HG02938 (cell line): Measurements from ENCODE around the gene MOB1B.
A peak's percentile ranks its signal among the peaks of the same experiment; 100 is the strongest.
"Not testable (repeated sequence)": the region's sequence is repeated elsewhere in the genome, so short reads cannot be mapped to it uniquely, and the experiment has no call there.

ENCODE experiments used
- ATAC-seq: cut with Tn5 transposase; IDR thresholded peaks from one replicate; pipeline ENCODE4 v1.9.1; 2021; ENCODE audit warnings: mild to moderate bottlenecking, moderate library complexity; ENCODE audit not compliant: unreplicated experiment

The MOB1B gene

DNA sequence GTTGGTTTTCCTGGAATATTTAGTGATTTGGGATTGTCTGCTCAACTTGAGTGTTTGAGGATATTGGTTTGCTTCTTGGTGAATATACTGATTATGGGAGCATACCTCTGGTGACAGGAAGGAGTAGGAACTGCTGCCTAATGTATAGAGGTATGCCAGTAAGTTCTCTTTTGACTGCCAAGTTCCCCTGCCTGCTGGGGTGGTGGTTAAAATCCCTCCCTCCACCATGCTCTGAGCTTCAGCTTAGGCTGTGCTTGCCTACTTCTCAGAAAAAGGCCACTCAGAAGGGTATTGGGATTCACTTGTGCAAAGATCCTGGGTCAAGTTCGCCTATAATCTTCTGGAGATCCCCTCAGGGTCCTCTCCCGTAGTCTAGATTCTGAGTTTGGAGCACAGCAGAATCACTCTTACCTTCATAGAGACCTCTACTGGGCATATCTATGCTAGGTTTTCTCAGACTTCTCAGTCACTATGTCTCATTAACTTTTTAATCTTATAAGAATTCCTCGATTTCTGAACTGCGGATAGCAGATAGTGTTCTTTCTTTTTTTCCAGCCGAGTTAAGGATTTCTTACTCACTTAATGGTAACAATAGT lies 46.6 kb downstream of the MOB1B start:
- peak; percentile 49 for ATAC-seq

DNA sequence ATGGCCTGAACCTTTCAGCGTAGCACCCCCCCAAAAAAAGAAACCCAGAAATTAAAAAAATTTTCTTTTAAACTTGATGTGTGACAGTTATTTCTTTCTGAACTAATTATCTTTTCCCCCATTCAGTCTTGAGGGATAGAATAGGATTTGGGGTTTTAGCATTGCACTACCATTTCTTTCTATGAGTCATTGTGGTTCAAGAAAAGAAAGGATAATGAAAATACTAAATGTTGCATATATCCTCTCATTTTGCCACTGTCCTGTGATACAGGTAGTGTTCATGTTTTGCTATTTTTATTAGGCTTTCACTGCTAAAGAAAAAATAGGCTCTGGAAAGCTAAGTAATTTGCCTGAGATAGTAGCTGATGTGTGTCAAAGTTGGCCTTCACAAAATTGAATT lies 51.9 kb downstream of the MOB1B start:
- no peak for ATAC-seq

DNA sequence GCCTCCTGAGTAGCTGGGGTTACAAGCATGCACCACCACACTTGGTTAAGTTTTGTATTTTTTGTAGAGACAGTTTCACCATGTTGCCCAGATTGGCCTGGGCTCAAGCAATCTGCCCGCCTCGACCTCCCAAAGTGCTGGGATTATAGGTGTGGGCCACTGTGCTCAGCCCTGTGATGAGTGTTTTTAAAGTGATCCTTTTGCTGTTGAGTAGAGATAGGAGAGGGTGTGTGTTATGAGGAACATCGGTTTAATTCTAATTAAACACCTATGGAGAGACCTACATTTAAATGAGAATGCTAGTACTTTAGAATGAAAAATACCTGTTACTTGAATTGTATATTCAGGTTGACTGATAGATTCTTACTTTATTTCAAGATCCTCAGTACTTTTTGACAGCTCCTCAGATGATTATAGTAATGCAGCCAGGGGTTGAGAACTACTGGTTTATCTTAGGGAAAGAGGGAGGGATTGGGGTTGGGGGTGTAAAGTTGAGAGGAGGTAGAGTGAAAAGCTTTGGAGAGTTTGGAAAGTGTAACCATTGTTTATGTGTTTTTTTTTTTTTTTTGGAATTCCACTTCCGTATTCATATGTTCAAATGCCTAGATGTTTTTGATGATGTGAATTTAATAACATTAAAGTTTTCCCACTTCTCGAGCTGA lies 54.5 kb downstream of the MOB1B start:
- no peak for ATAC-seq

DNA sequence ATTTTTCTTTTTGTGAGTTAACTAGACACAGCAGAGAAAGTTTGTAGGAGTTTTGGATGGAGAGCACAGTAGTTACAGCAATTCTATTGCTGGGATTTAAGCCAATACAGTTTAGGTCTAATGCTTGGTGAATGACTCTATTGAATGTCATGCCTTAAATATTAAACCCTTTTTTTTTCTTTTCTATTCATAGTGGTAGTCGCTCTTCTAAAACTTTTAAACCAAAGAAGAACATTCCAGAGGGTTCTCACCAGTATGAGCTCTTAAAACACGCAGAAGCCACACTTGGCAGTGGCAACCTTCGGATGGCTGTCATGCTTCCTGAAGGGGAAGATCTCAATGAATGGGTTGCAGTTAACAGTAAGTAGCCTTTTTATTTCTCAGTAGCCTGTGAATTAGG lies 56.5 kb downstream of the MOB1B start:
- ATAC-seq: no peak

DNA sequence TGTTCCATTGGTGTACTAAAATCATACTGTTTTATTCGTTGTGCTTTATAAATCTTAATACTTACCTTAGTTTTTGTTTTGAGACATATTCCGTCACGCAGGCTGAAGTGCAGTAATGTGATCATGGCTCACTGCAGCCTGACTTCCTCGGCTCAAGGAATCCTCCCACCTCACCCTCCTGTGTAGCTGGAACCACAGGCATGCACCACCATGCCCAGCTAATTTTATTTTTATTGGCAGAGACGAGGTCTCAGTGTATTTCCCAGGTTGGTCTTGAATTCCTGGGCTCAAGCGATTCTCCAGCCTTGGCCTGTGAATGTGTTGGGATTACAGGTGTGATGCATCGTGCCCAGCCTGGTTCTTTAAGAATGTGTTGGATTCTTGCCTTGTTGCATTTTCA lies 66.9 kb downstream of the MOB1B start:
- no peak for ATAC-seq

DNA sequence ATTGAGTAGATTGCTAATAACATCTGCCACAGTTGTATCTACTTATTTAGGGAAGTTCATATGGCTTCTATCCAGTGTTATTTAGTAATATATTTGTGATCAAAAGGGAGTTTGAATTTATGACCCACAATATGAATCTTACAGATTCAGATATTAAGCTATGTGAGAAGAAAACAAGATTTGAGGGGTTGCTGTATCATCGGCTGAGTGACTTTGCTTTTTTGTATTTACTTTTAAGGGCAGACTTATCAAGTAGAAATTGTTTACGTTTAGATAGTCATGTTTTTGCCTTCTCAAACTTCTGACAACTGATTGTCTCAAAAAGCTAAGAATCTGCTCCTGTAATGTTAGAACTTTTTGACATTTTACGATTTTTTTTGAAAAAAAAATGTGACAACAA lies 74.1 kb downstream of the MOB1B start:
- ATAC-seq: no peak

DNA sequence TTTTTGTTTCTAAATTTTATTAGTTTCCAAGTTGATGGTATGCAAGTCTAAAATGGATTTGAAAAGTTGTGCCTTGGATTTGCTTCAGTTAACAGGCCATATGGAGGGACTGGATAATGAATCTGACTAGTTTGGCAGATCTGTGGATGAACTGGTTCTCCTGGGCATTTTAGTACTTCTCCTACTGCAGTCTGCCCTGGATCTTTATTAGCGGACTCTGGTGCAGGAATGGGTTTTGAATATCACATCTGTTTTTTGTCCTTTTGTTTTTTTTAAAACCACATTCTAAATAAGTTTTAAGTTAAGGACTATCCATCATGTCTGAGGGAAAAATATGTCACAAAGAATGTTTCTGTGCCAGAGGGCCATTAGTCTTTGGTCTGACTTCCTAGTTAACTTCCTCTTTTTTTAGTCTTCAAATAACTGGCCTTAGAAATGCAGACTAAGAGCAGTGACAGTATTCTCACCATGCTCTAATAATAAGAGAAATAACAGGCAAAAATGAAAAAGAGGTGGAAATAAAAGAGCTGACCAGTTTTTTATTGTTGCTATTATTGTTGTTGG lies 77.4 kb downstream of the MOB1B start:
- no peak for ATAC-seq

DNA sequence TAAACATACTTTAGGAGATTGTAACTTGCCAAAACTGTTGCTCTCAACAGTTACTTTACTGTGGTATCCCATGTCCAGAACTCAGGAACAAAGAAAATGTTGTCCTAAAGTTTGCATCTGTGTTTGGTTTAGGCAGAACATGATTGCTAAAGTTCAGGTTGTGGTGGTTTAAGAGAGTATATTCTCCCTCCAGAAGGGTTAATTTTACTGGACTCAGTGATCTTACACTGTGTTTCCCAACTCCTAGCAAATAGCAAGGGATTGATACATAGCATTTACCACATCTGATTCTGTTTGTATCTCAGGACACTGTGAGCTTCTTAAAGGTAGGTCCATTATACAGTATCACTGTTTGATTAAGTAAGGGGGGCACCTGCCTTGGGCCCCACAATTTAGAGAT lies 78.0 kb downstream of the MOB1B start:
- no peak for ATAC-seq

DNA sequence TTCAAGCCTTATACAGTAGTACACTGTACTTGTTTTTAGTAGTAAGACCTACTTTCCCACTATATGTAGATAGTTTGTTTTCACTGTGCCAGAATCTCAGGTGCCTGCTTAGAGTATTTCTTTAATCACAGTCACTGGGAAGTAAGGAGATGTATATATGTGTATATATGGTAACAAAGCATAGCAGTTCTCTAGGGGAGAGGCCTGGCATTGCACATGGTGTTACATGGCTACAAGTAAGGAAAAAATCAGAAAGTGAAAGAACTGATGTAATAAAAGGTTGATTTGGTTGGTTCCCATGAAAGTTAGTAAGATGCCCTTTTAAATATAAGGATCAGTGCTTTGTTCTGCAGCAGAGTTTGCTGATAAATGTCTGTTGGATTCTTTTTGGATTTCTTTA lies 81.9 kb downstream of the MOB1B start:
- ATAC-seq: no peak

DNA sequence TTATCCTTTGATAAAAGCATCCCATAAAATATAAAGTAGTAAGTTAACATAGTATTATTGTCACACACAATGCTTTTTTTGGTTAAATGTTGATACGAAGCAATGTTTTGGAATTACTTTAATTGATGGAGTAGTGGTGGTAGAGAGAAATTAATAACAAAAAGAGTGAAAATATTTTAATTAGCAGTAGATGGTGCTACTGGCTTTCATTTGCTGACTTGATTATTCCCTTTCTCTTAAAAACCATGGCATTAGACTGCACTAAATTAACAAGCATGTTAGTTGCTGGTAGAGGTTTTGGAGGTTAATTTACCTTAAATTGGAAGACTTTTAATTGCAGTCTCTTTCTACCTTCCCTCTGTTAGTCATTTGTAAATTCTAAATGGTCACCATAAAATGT lies 82.4 kb downstream of the MOB1B start:
- ATAC-seq: no peak

DNA sequence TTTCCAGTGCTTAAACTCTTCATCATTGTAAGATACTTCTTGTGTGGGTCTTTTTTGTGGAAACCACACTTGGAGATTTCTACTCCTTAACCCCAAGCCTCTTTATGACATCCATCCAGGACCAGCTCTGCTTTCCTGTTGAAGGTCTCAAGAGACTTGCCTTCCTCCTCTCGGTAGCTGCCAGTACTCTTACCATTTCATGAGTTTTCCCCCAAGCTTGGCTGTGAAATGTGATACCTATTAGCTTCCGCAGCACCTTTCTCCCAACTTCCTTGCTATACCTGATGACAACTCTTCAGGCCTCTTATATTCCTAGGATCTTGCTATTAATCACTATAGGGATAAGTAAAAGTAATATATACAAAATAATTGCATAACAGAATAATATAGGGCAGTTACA lies 89.4 kb downstream of the MOB1B start:
- ATAC-seq: no peak

DNA sequence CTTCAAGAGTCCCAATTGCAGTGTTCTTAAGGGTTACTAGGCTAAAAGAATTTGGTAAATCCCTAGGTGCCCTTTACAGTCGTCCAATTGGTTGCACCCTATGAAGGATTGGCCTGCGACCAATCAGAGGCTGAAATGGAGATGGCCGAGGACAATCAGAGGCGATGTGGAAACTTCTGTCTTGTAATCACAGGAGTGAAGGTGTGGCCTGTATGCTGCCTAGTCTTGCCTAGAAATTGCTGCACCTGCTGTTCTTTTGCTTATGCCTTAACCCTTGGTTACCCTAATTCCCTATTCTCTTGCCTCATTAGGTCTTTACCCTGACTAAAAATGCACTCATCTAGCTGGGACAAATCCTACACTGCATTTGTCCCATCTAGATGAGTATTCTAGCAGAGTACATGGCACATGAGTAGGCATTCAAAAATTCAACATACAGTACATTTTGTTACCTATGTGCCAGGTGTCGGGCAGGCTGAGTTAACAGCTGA lies 90.3 kb downstream of the MOB1B start:
- ATAC-seq: no peak

DNA sequence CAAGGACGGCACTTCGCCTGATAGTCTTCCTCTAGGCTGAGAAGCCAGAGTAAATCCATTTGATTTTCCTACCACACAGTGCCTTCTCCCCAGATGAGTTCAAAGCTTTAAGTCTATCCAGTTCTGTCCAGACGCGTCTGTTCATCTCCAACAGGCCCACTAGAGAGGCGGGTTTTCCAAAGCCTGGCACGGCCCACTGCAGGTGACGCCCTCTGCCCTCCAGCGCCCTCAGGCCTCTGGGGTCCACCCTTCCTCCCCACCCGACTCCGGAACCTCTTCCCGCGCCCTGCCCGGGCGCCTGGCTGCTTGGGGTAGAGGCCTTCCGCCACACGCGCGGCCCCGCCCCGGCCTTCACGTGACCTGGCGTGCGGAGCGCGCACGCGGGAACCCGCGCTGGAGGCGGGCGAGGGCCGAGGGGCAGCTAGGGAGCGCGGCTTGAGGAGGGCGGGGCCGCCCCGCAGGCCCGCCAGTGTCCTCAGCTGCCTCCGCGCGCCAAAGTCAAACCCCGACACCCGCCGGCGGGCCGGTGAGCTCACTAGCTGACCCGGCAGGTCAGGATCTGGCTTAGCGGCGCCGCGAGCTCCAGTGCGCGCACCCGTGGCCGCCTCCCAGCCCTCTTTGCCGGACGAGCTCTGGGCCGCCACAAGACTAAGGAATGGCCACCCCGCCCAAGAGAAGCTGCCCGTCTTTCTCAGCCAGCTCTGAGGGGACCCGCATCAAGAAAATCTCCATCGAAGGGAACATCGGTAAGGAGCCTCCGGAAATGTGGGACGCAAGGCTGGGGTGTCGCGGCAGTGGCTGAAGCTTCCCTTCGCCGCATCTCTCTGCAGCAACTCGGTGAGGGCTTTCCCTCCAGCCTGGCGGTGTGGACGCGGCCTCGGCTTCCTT lies 91.3 kb downstream of the MOB1B start, which contains the start of gene DCK:
Gene DCK (plus strand): TSS at position 469 of the 888 bp plus-strand sequence. CDS start 187 bp downstream, at position 656.
- ATAC-seq: peak; percentile 66

DNA sequence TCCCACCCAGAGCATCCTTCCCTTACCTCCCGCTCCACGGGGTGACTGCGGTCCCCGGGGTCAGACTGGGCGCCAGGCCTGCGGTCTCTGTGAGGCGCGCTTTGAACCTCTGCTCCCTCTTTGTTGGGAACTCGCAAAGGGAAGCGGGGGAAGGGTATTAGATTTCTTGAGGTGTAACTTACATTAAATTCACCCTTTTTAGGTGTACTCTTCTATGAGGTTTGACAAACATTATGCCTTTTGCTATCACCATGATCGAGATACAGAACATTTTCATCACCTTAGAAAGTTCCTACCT lies 91.8 kb downstream of the MOB1B start:
- no peak for ATAC-seq

DNA sequence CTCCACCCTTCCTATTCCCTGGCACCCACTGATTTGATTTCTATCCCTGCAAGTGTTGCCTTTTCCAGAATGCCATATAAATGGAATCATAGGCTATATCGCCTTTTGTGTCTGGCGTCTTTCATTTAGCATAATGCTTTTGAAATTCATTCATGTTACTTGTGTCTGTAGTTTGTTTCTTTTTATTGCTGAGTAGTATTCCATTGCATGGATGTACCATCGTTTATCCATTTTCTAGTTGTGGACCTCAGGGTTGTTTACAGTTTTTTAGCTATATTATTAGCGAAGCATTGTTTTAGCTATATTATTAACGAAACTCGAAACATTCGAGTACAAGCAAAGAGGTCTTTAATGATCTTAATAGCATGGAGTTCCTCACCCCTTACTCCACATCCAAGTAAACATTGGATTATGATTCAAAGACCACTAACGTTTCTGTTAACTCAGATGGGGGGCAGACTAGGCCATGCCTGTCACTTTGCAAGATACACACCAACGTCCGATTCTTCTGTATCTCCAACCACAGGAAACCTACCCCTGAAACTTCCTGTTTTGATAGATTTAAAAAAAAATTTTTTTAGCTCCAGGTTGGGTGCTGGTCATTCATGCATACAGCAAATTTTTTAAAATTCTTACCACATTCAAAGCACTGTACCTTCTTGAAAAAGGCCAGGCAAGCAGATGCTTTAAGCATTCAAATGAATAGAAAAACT lies 92.4 kb downstream of the MOB1B start:
- ATAC-seq: peak; percentile 35

DNA sequence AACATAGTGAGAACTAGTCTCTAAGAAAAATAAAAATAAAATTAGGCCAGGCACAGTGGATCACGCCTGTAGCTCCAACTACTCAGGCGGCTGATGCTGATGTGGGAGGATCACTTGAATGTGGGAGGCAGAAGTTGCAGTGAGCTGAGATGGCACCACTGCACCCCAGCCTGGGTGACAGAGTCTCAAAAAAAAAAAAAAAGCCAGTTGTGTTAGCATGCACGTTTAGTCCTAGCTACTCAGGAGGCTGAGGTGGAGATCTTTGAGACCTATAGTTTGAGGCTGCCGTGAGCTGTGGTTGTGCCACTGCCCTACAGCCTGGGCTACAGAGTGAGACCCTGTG lies 93.8 kb downstream of the MOB1B start:
- no peak for ATAC-seq

DNA sequence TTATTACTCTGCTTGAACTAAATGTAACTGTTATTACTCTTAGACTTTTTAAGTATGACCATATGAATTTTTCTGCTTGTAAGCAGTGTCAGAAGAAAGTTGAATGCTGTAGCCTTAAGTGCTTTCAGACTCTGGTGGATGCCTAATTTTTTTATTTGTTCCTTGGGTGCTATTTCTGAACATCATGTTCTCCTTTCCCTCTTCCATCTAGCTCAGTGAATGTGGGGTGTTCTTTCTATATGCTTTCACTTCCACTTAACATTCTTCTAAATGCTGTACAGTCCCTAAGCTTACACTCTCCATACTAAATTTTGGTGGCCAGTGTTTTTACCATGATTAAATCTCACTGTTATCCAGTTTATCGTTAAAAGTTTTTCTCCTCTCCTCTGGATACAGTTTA lies 94.9 kb downstream of the MOB1B start:
- no peak for ATAC-seq

DNA sequence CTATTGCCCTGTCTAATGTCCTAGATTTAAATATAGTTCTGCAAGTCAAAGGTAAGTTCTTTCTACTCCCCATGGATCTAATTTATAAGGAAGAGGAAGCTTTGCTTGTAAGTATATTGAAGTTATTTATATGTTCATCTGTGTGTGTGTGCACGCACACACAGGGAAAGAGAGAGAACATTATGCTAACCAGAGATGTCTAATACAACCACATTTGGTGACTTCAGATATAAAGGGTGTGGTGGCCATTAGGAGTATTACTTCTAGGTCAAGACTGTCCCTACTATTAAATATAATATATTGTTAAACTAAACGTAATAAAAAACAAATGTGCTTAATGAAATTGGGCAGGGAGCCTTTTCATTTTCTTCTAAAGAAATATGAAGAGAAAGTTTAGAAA lies 95.4 kb downstream of the MOB1B start:
- no peak for ATAC-seq

DNA sequence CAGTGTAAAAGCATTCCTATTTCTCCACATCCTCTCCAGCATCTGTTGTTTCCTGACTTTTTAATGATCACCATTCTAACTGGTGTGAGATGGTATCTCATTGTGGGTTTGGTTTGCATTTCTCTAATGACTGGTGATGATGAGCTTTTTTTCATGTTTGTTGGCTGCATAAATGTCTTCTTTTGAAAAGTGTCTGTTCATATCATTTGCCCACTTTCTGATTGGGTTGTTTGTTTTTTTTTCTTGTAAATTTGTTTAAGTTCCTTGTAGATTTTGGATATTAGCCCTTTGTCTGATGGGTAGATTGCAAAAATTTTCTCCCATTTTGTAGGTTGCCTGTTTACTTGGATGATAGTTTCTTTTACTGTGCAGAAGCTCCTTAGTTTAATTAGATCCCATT lies 97.5 kb downstream of the MOB1B start:
- ATAC-seq: not testable (repeated sequence)

DNA sequence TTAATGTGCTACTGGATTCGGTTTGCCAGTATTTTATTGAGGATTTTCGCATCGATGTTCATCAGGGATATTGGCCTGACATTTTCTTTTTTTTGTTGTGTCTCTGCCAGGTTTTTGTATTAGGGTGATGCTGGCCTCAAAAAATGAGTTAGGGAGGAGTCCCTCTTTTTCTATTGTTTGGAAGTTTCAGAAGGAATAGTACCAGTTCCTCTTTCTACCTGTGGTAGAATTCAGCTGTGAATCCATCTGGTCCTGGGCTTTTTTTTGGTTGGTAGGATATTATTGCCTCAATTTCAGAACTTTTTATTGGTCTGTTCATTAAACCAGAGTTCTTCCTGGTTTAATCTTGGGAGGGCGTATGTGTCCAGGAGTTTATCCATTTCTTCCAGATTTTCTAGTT lies 99.2 kb downstream of the MOB1B start:
- ATAC-seq: not testable (repeated sequence)

DNA sequence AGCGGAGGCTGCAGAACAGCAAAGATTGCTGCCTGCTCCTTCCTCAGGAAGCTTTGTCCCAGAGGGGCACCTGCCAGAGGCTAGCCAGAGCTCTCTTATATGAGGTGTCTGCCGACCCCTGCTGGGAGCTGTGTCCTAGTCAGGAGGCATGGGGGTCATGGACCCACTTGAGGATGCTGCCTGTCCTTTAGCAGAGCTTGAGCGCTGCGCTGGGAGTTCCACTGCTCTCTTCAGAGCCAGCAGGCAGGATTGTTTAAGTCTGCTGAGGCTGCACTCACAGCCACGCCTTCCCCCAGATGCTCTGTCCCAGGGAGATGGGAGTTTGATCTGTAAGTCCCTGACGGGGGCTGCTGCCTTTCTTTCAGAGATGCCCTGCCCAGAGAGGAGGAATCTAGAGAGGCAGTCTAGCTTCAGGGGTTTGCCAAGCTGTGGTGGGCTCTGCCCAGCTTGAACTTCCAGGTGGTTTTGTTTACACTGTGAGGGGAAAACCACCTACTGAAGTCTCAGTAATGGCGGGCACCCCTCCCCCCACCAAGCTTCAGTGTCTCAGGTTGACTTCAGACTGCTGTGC lies 102.2 kb downstream of the MOB1B start:
- no peak for ATAC-seq
